K562 treated with DMSO at 1 percent for 4 hours (cell line): ENCODE measurements around the gene TRIM66. TPM values are rescaled to one million over a fixed set of nuclear protein-coding genes. Genes with fewer than 3 reads are reported as not detected.

ENCODE experiments used
- total RNA-seq: library from RNA; unstranded; fragments of 300-600 nt; gene quantifications from 2 replicates; pipeline ENCODE4 v1.2.3, GENCODE V29; 2022; ENCODE audit not compliant: insufficient read depth

The TRIM66 gene, protein sequence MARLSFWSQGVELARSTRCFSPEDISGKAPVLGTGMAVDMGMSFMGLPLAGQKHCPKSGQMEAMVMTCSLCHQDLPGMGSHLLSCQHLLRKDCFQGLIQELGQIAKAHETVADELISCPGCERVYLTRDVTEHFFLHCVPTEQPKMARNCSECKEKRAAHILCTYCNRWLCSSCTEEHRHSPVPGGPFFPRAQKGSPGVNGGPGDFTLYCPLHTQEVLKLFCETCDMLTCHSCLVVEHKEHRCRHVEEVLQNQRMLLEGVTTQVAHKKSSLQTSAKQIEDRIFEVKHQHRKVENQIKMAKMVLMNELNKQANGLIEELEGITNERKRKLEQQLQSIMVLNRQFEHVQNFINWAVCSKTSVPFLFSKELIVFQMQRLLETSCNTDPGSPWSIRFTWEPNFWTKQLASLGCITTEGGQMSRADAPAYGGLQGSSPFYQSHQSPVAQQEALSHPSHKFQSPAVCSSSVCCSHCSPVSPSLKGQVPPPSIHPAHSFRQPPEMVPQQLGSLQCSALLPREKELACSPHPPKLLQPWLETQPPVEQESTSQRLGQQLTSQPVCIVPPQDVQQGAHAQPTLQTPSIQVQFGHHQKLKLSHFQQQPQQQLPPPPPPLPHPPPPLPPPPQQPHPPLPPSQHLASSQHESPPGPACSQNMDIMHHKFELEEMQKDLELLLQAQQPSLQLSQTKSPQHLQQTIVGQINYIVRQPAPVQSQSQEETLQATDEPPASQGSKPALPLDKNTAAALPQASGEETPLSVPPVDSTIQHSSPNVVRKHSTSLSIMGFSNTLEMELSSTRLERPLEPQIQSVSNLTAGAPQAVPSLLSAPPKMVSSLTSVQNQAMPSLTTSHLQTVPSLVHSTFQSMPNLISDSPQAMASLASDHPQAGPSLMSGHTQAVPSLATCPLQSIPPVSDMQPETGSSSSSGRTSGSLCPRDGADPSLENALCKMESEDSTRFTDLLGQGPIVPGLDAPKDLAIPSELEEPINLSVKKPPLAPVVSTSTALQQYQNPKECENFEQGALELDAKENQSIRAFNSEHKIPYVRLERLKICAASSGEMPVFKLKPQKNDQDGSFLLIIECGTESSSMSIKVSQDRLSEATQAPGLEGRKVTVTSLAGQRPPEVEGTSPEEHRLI (N-terminal part only)
- total RNA-seq, result 1.4 and 4.7 TPM in 2 replicates

DNA sequence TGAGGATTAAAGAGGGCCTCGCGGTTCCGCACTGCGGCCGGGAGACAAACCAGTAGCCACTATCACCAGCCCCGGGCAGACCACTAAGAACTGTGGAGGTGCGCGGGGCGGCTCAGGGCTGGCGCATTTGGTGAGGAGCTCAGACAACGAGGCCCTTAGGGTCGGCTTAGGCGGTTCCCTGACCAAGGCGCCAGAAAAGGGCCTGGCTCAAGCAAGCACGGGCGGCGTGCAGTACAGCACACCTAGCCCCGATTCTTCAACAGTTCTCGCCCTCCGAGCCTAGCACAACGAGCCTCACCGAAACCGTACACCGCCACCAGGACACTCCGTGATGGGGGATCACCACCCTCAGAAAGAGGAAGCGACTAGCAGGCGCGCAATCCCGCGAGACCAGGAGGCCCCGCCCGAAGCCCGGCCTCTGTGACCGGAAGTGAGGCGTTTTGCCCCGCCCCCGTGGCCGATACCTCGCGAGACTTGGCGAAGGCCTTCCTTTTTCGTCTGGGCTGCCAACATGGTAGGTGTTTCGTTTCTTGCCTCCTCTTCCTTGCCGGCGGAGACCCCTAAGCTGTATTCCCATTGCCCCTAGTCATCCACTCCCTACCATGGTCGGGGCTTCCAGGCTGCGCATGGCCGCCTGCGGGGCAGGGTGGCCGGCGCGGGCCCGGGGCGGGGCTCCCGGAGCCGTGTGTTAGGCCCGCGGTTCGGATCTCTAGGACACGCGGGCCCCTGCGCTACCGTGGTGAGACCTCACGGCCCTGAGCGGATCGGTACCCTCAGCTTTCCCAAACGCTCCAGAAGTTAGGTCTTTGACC, at the start of gene TRIM66, which contains the start of gene RPL27A:
Gene TRIM66, minus strand, starts transcription at position 363 of the 812 bp plus-strand sequence. CDS start 10,391 bp downstream, outside the sequence.
Gene RPL27A, plus strand, starts transcription at position 490 of the 812 bp plus-strand sequence. Its CDS starts 22 bp downstream, at position 512.

DNA sequence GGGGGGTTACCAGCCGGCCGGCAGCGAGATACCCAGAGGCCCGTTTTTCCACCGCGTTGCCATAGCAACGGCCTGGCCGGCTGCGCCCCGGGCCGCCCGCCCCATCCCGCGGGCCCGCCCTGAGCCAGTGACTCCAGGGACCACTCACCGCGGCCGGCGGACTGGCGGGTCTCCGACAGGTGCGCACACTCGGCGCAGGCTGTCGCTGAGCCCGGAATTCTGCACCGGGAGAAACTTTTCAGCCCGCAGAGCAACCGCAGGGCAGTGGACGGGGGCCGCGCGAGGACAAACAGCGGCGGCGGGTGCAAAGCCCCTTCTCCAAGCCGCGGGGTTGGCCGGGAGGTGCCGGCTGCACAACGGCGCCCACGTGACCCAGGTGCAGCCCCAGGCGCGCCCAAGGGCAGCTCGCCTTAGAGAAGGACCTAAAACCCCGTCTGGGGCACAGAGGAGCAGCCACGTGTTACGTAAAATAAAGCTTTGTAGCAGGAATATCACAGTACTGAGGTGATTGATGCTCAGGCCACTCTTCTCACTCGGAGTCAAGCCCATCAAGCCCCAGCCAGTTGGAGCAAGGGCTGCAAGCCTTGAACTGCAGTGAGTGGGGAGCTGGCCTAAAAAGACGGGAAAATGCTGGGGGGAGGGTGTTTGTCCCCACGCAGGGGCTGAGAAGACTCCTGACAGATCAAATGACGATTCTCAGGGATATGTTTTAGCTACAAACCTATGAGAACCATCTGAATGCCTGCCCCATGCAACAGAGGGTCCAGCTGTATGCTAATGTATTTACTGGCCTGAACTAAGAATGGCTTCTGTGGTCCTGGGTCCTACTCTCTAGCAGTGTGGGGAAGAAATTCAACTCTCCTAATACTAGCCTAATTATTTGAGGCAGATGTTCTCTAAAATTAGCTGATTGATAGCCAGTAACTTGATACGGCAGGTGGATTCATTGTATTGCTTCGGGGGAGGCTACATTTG, 88.2 kb downstream of the TRIM66 start, which contains the start of gene STK33:
Gene STK33, minus strand, starts transcription at position 294 of the 975 bp plus-strand sequence. CDS start 119,323 bp downstream, outside the sequence.

Other genes starting within 250 kb of the TRIM66 start
- gene STK33, start 88.4 kb downstream of the TRIM66 start, total RNA-seq, result not detected in 2 replicates
- gene RPL27A, start 127 bp upstream of the TRIM66 start, total RNA-seq, result 2,255 and 2,421 TPM in 2 replicates
- gene AKIP1, start 228.5 kb upstream of the TRIM66 start, total RNA-seq, result 32.8 and 60.1 TPM in 2 replicates